IMR-90 (cell line): ENCODE results near the gene ALDOA. TPM values are rescaled to one million over a fixed set of nuclear protein-coding genes. Genes with fewer than 3 reads are reported as not detected.

ENCODE experiments used
- ATAC-seq: fragments of 200-7000 bp; cut with Tn5 transposase; 2 replicates; pipeline ENCODE4 v1.9.1; 2020; ENCODE audit warnings: low read depth, mild to moderate bottlenecking, moderate library complexity
- BruUV-seq: library from RNA; stranded (reverse); fragments of 400-500 nt; replicated peaks from 2 replicates; lab custom pipeline; 2021; lab: Mats Ljungman, UMichigan
- CTCF ChIA-PET: fragments of 300-600 bp; formaldehyde crosslinking; extraction: SDS; loops from one replicate; lab custom pipeline; 2021; ENCODE audit warnings: antibody characterized with exemption; lab: Yijun Ruan, JAX
- POLR2A ChIA-PET: fragments of 300-600 bp; sonication (Branson Sonifier 250); formaldehyde crosslinking; loops from one replicate; lab custom pipeline; 2022; ENCODE audit warnings: antibody characterized with exemption; ENCODE audit not compliant: unreplicated experiment; lab: Charles Lee
- DNase-seq: peaks from one replicate; pipeline ENCODE4 v3.0.0; 2013
- H2AFZ ChIP-seq: replicated peaks from 2 replicates; pipeline ENCODE3; 2013; ENCODE audit warnings: low read length, mild to moderate bottlenecking; ENCODE audit not compliant: poor library complexity
- H2AK5ac ChIP-seq: 2 replicates; pipeline ENCODE4 v1.6.1; 2013; ENCODE audit warnings: low read depth, low read length, inconsistent platforms
- H2AK9ac ChIP-seq: replicated peaks from 2 replicates; pipeline ENCODE3; 2013; ENCODE audit warnings: mild to moderate bottlenecking, low read depth, low read length, moderate library complexity; ENCODE audit not compliant: poor library complexity
- H2BK120ac ChIP-seq: 2 replicates; pipeline ENCODE4 v1.6.1; 2013; ENCODE audit warnings: low read depth, low read length, inconsistent platforms
- H2BK15ac ChIP-seq: 3 replicates; pipeline ENCODE4 v1.6.1; 2013; ENCODE audit warnings: low read depth, low read length, inconsistent platforms
- H2BK20ac ChIP-seq: 2 replicates; pipeline ENCODE4 v1.6.1; 2013; ENCODE audit warnings: low read depth, mild to moderate bottlenecking, inconsistent platforms, low read length, moderate library complexity
- H2BK5ac ChIP-seq: 2 replicates; pipeline ENCODE4 v1.6.1; 2013; ENCODE audit warnings: mild to moderate bottlenecking, low read depth, low read length, inconsistent platforms; ENCODE audit not compliant: poor library complexity, severe bottlenecking
- H3K14ac ChIP-seq: replicated peaks from 2 replicates; pipeline ENCODE4 v1.6.1; 2013; ENCODE audit warnings: low read depth, low read length, inconsistent platforms
- H3K18ac ChIP-seq: 2 replicates; pipeline ENCODE4 v1.6.1; 2013; ENCODE audit warnings: low read depth, low read length, control low read depth
- H3K23ac ChIP-seq: 2 replicates; pipeline ENCODE4 v1.6.1; 2013; ENCODE audit warnings: low read depth, low read length, inconsistent platforms
- H3K27ac ChIP-seq: 2 replicates; pipeline ENCODE4 v1.5.1; 2013; ENCODE audit warnings: mild to moderate bottlenecking, control low read depth, low read length; ENCODE audit not compliant: insufficient read depth
- H3K27me3 ChIP-seq: 2 replicates; pipeline ENCODE4 v1.6.1; 2013; ENCODE audit warnings: low read length; ENCODE audit not compliant: control insufficient read depth, insufficient read depth
- H3K36me3 ChIP-seq: 2 replicates; pipeline ENCODE4 v1.6.1; 2013; ENCODE audit warnings: low read length, mixed read lengths; ENCODE audit not compliant: control insufficient read depth, insufficient read depth
- H3K4ac ChIP-seq: 2 replicates; pipeline ENCODE4 v1.6.1; 2013; ENCODE audit warnings: low read depth, low read length, inconsistent platforms
- H3K4me1 ChIP-seq: 2 replicates; pipeline ENCODE4 v1.6.1; 2013; ENCODE audit warnings: low read length, mixed read lengths; ENCODE audit not compliant: control insufficient read depth, insufficient read depth
- H3K4me2 ChIP-seq: 2 replicates; pipeline ENCODE4 v1.6.1; 2013; ENCODE audit warnings: low read depth, mild to moderate bottlenecking, control low read depth, low read length, moderate library complexity
- H3K4me3 ChIP-seq: 2 replicates; pipeline ENCODE4 v1.5.1; 2013; ENCODE audit warnings: low read depth, mild to moderate bottlenecking, control low read depth, low read length, moderate library complexity; ENCODE audit not compliant: insufficient read depth
- H3K56ac ChIP-seq: 2 replicates; pipeline ENCODE4 v1.6.1; 2013; ENCODE audit warnings: low read length, inconsistent platforms; ENCODE audit not compliant: insufficient read depth; ENCODE audit errors: extremely low read depth
- H3K79me1 ChIP-seq, 2 experiments: 2 replicates each; pipeline ENCODE4 v1.6.1; 2013; ENCODE audit warnings: low read length in 2 of 2, inconsistent platforms in 1 of 2, low read depth in 1 of 2
- H3K9ac ChIP-seq: 2 replicates; pipeline ENCODE4 v1.6.1; 2013; ENCODE audit warnings: low read depth, low read length, control low read depth
- H3K9me1 ChIP-seq: 2 replicates; pipeline ENCODE4 v1.6.1; 2013; ENCODE audit warnings: low read length, inconsistent platforms; ENCODE audit not compliant: insufficient read depth
- H3K9me3 ChIP-seq: 2 replicates; pipeline ENCODE4 v1.6.1; 2013; ENCODE audit warnings: low read length; ENCODE audit not compliant: control insufficient read depth, insufficient read depth
- H4K20me1 ChIP-seq: 2 replicates; pipeline ENCODE4 v1.6.1; 2013; ENCODE audit warnings: low read length, inconsistent platforms; ENCODE audit not compliant: insufficient read depth
- H4K5ac ChIP-seq: 2 replicates; pipeline ENCODE4 v1.6.1; 2013; ENCODE audit warnings: mild to moderate bottlenecking, low read depth, low read length, control low read depth
- H4K8ac ChIP-seq, 2 experiments: 2 replicates each; pipeline ENCODE4 v1.6.1; 2013; ENCODE audit warnings: low read depth in 2 of 2, low read length in 2 of 2, control low read depth in 1 of 2, inconsistent platforms in 1 of 2
- H4K91ac ChIP-seq: 2 replicates; pipeline ENCODE4 v1.6.1; 2013; ENCODE audit warnings: low read depth, low read length, inconsistent platforms; ENCODE audit not compliant: insufficient read depth
- CEBPB ChIP-seq: IDR thresholded peaks from 2 replicates; pipeline ENCODE4 v1.6.1; 2012; ENCODE audit warnings: low read depth, low read length, improper control_type of control experiment
- ELK1 ChIP-seq: fragments of 150-350 bp; IDR thresholded peaks from 2 replicates; pipeline ENCODE4 v1.6.1; 2016; ENCODE audit warnings: low read depth, mild to moderate bottlenecking, low read length, moderate library complexity, borderline replicate concordance
- FOS ChIP-seq: fragments of 150-350 bp; IDR thresholded peaks from 2 replicates; pipeline ENCODE4 v1.6.1; 2016; ENCODE audit warnings: low read depth, low read length
- MAFK ChIP-seq: IDR thresholded peaks from 2 replicates; pipeline ENCODE4 v1.6.1; 2012; ENCODE audit warnings: low read depth, low read length, improper control_type of control experiment
- MXI1 ChIP-seq: IDR thresholded peaks from 2 replicates; pipeline ENCODE4 v1.6.1; 2012; ENCODE audit warnings: low read depth, mild to moderate bottlenecking, low read length, moderate library complexity, borderline replicate concordance
- NFE2L2 ChIP-seq: fragments of 150-350 bp; IDR thresholded peaks from 2 replicates; pipeline ENCODE4 v1.6.1; 2016; ENCODE audit warnings: low read depth, mild to moderate bottlenecking, low read length
- POLR2A ChIP-seq: IDR thresholded peaks from 2 replicates; pipeline ENCODE4 v1.6.1; 2012; ENCODE audit warnings: mild to moderate bottlenecking, low read depth, low read length
- RFX5 ChIP-seq: IDR thresholded peaks from 2 replicates; pipeline ENCODE4 v1.8.0; 2012; ENCODE audit warnings: low read depth, mild to moderate bottlenecking, low read length, moderate library complexity
- USF2 ChIP-seq: fragments of 150-350 bp; IDR thresholded peaks from 2 replicates; pipeline ENCODE4 v1.6.1; 2017; ENCODE audit warnings: mild to moderate bottlenecking, antibody characterized with exemption, low read length, low read depth
- WGBS, 2 experiments: methylation state at CpG; one replicate each; pipeline versions ENCODE4 v1.1.5 to v1.1.7; 2013; ENCODE audit warnings: missing lambda C conversion rate in 2 of 2; ENCODE audit not compliant: insufficient read length in 1 of 2; ENCODE audit errors: extremely low coverage in 2 of 2; 5-methylcytosine and 5-hydroxymethylcytosine counted together
- dilution Hi-C: fragments of 300-500 bp; cut with HindIII; formaldehyde crosslinking; loops from one replicate; pipeline ENCODE4 v1.14.3; 2018; ENCODE audit warnings: low sequenced_read_pairs; ENCODE audit not compliant: unreplicated experiment
- in situ Hi-C: fragments of 300-500 bp; cut with MboI; formaldehyde crosslinking; loops from 3 replicates; pipeline ENCODE4 v1.14.3; 2019; ENCODE audit warnings: low sequenced_read_pairs, inconsistent platforms, mixed read lengths
- intact Hi-C: fragments of 100-400 bp; cut with micrococcal nuclease; formaldehyde crosslinking; loops from 2 replicates; pipeline ENCODE4 v1.10.0; 2022
- polyA plus RNA-seq, 3 experiments: library from polyadenylated mRNA; depleted of rRNA; stranded (reverse); fragments of >200 nt; gene quantifications; 2 replicates each; pipeline ENCODE4 v1.2.3, GENCODE V29; 2012; ENCODE audit warnings: low replicate concordance in 1 of 3
- total RNA-seq: library from RNA; depleted of rRNA; stranded (reverse); fragments of >200 nt; gene quantifications from 2 replicates; pipeline ENCODE4 v1.2.3, GENCODE V29; 2012

ALDOA gene
- total and polyA plus RNA-seq, 2 of the 4 experiments (the other 2 are of a cell fraction): 1,697 to 1,990 TPM

- Histone ChIP-seq H4K91ac (no peak overlapping the region), H2AK9ac (no peak overlapping the region), H3K56ac (no peak overlapping the region), H3K23ac (no peak overlapping the region), H4K8ac (no peak overlapping the region), H3K18ac (no peak overlapping the region), H3K9ac (no peak overlapping the region), H3K4me1 (no peaks in the 10 kb centered on the region), H3K27ac (no peak overlapping the region), H2AFZ (no peak overlapping the region), H3K4me3 (no peak overlapping the region), H2BK20ac (no peak overlapping the region), H4K5ac (no peak overlapping the region), H3K9me1 (no peaks in the 10 kb centered on the region), H3K14ac (no peak overlapping the region), H3K27me3 (no peaks in the 10 kb centered on the region), H2AK5ac (no peak overlapping the region), H2BK120ac (no peak overlapping the region), H4K20me1 (no peaks in the 10 kb centered on the region), H3K9me3 (no peaks in the 10 kb centered on the region), H3K4ac (no peak overlapping the region), H3K36me3 (peaks cover 25% of the 10 kb centered on the region), H2BK15ac (no peak overlapping the region), H2BK5ac (no peak overlapping the region), H3K79me1 (no peaks in the 10 kb centered on the region), H3K4me2 (no peak overlapping the region)
- POLR2A ChIA-PET: interaction anchor here (0.5 kb wide), 1 partner anchor 11 kb away, joined by 7 read pairs; no protein-coding TSS in a partner anchor
- intact Hi-C loops: no loop called here
- WGBS, 2 experiments: 80% methylated on average over 1 of the region's 4 CpGs; no CpG with 5 or more reads in 1 of the 2 experiments
- BruUV-seq: no TSS peak
- CTCF ChIA-PET: no interaction called here
- DNase-seq (no peak), ATAC-seq (no peak)
- dilution Hi-C loops: no loop called here
- in situ Hi-C loops: no loop called here
- TF ChIP-seq FOS (no peak), POLR2A (no peak), RFX5 (no peak), CEBPB (no peak), ELK1 (no peak), USF2 (no peak), MXI1 (no peak), MAFK (no peak), NFE2L2 (no peak)
Observed at GRCh38 chr16:30104090-30104489, 38.5 kb downstream of the ALDOA start.
